NB4 (cell line): Measurements from ENCODE around the gene ZNF500.

Source experiments
- DNase-seq: peaks from one replicate; pipeline ENCODE4 v3.0.0; 2010; ENCODE audit warnings: low read depth
- H3K4me3 ChIP-seq: one replicate; pipeline ENCODE4 v1.5.1; 2011; ENCODE audit warnings: mild to moderate bottlenecking, low read depth, low read length, moderate library complexity
- MYC ChIP-seq: IDR thresholded peaks from 2 replicates; pipeline ENCODE4 v1.6.1; 2011; ENCODE audit warnings: low read depth, low read length
- POLR2A ChIP-seq: IDR thresholded peaks from 2 replicates; pipeline ENCODE4 v1.6.1; 2011; ENCODE audit warnings: mild to moderate bottlenecking; ENCODE audit not compliant: insufficient read length; ENCODE audit errors: extremely low read depth
- TF ChIP-seq, protein P1 (sequence below): IDR thresholded peaks from one replicate; pipeline ENCODE4 v1.5.1; 2012; ENCODE audit warnings: low read depth, low read length
- TF ChIP-seq, protein P2 (sequence below): IDR thresholded peaks from 2 replicates; pipeline ENCODE4 v1.6.1; 2011; ENCODE audit warnings: low read depth, low read length

Gene ZNF500

DNA sequence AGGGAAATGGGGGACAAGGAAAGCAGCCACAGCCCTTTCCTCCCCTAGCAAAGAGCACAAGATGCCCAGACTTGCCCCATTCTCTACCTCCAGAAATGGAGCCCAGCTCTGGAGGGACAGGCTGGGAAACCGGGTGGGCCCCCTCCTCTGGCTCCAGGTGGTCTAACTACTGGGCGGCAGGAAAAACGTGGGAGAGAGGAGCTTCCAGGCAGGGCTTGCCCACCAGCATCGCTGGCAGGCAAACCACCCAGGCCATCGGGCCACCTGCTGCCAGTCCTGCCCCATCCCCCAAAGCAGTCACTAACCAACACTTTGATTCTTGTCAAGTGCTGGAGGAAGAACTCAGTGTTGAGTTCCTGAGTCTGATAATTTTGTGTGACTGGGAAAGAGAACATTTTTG, 48.5 kb downstream of the ZNF500 start:
- H3K4me3 ChIP-seq: no peak overlapping the region
- TF ChIP-seq, protein P1, sequence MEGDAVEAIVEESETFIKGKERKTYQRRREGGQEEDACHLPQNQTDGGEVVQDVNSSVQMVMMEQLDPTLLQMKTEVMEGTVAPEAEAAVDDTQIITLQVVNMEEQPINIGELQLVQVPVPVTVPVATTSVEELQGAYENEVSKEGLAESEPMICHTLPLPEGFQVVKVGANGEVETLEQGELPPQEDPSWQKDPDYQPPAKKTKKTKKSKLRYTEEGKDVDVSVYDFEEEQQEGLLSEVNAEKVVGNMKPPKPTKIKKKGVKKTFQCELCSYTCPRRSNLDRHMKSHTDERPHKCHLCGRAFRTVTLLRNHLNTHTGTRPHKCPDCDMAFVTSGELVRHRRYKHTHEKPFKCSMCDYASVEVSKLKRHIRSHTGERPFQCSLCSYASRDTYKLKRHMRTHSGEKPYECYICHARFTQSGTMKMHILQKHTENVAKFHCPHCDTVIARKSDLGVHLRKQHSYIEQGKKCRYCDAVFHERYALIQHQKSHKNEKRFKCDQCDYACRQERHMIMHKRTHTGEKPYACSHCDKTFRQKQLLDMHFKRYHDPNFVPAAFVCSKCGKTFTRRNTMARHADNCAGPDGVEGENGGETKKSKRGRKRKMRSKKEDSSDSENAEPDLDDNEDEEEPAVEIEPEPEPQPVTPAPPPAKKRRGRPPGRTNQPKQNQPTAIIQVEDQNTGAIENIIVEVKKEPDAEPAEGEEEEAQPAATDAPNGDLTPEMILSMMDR: no peak
- TF ChIP-seq, protein P2, sequence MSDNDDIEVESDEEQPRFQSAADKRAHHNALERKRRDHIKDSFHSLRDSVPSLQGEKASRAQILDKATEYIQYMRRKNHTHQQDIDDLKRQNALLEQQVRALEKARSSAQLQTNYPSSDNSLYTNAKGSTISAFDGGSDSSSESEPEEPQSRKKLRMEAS: no peak
- no peak for TF ChIP-seq MYC
- TF ChIP-seq POLR2A: no peak
- DNase-seq: no peak

DNA sequence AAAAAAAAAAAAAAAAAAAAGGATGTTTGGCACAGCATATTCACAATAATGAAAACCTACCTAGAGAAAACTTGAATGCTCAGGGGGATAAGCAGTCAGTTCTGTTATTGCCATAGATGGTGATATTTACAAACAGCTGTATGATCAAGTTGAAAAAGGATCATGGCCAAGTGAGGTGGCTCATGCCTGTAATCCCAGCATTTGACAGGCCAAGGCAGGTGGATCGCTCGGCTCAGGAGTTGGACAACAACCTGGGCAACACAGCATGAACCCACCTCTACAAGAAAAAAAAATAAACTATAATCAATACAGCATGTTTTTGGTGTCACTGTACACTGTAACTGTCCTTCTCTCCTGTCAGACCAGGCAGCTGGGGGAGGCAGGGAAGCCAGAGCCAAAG, 52.0 kb downstream of the ZNF500 start:
- TF ChIP-seq, protein P2: no peak
- TF ChIP-seq, protein P1: no peak
- TF ChIP-seq POLR2A (no peak), MYC (no peak)
- DNase-seq: no peak
- no peak overlapping the region for H3K4me3 ChIP-seq

DNA sequence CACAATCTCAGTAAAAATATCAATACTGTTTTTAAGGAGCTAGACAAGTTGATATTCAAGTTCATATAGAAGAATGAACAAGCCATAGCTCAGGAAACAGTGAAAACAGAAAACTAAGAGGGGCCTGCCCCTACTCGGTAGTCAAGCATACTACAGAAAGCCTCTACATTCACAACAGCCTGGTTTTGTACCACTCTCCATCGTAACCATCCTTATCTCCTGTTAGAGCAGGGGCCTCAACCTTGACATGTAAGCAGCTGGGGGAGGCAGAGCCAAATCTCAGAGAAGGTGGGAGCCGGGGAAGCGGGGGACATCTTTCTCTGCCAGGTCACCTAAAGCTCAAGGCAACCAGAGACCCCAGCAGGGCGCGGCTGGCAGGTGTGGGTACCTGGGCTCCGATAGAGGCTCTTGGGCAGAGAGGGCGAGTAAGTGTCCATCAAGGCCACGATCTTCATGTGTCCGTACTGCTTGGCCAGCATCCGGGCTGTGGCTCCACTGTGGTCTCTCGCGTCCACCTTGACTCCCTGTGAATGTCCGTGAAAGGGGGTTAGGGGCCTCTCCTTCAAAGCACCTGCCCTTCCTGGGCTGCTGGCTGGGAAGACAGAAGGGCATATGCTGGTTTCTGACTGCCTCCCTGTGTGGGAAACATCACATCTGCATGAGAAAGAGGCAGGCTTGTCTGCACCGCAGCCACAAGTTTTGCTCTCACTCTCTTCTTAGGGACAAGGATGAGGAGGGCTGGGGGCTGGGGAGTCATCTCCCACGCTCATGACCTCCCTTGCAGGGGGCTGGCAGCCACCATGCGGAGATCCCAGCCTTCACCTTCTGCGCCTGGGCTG, 53.1 kb downstream of the ZNF500 start:
- no peak for DNase-seq
- no peak overlapping the region for H3K4me3 ChIP-seq
- TF ChIP-seq MYC: no peak
- TF ChIP-seq, protein P2: no peak
- TF ChIP-seq, protein P1: no peak
- no peak for TF ChIP-seq POLR2A

DNA sequence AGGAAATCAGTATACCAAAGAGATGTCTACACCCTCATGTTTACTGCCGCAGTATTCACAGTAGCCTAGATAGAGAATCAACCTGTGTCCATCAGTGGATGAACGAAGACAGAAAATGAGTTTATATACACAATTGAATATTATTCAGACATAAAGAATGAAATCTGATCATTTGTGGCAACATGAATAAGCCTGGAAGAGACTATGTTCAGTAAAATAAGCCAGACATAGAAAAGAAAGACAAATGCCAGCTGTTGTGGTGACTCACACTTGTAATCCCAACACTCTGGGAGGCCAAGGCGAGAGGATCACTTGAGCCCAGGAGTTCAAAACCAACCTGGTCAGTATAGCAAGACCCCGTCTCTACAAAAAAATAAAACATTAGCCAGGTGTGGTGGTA, 57.5 kb downstream of the ZNF500 start:
- no peak for DNase-seq
- TF ChIP-seq, protein P1: no peak
- no peak for TF ChIP-seq MYC
- TF ChIP-seq, protein P2: no peak
- no peak for TF ChIP-seq POLR2A
- H3K4me3 ChIP-seq: no peak overlapping the region

DNA sequence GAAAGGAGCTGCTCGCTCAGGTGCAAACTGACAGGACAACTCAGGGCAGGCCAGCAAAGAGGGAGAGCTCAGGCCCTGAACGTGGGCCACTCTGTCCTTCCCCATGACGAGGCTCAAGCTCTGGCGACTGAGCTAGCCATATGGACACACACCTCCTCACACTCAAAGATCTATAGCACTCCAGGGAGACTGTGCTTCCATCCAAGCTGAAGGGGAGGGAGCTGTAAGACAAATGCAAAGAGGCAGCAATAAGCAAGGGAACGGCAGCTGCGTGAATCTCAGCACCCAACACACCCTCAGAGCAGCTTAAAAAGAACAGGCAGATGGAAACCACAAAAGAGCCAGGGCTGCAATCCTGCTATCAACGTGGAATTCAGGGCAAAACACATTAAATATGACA, 60.1 kb downstream of the ZNF500 start:
- TF ChIP-seq, protein P2: no peak
- TF ChIP-seq, protein P1: no peak
- TF ChIP-seq POLR2A: no peak
- no peak for DNase-seq
- H3K4me3 ChIP-seq: no peak overlapping the region

DNA sequence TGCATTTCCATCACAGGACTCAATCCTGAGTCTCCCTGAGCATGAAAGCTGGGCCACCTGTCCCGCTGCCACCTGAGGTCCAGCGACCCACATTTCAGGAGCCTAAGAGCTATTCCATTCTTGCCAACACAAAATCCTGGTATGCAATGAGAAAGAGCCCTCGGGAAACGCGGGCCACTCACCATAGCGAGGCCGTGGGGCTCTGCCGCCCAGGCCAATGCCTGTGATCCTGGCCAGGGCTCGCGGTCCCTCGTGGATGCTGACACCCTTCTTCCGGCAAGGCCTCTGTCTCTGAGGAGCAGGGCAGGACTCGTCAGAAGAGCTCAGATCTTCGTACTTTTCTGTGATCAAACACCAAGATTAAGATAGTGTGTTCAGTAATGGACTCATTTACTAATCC, 62.0 kb downstream of the ZNF500 start:
- DNase-seq: no peak
- no peak overlapping the region for H3K4me3 ChIP-seq

More for the DNA sequence above, 62.0 kb downstream of the ZNF500 start:
- TF ChIP-seq POLR2A (no peak), MYC (no peak)
- TF ChIP-seq, protein P1: no peak
- TF ChIP-seq, protein P2: no peak
